CD14-positive monocyte (primary cell): ENCODE data around the gene JAML. TPM values are rescaled to one million over a fixed set of nuclear protein-coding genes. Genes with fewer than 3 reads are reported as not detected.

Experiments
- DNase-seq, 3 donors: peaks; one replicate each; pipeline ENCODE4 v3.0.0-alpha.2; 2011 to 2022
- H2AFZ ChIP-seq: 2 replicates; pipeline ENCODE4 v1.6.0; 2012; ENCODE audit warnings: mild to moderate bottlenecking, low read depth, low read length, inconsistent platforms; ENCODE audit not compliant: insufficient read depth, poor library complexity, severe bottlenecking
- H3K27ac ChIP-seq, 2 donors: 1 replicate in 1 of 2; 2 replicates in 1 of 2; pipeline ENCODE4 v1.5.1; 2012 to 2013; ENCODE audit warnings: low read length in 2 of 2, control low read depth in 1 of 2, inconsistent platforms in 1 of 2, low read depth in 1 of 2, mild to moderate bottlenecking in 1 of 2
- H3K27me3 ChIP-seq, 2 donors: one replicate each; pipeline versions ENCODE4 v1.6.0 to v1.6.1; 2011 to 2013; ENCODE audit warnings: low read length in 2 of 2; ENCODE audit not compliant: control insufficient read depth in 2 of 2, insufficient read depth in 2 of 2
- H3K36me3 ChIP-seq, 2 donors: replicated peaks in 1 of 2; 1 replicate in 1 of 2; 2 replicates in 1 of 2; pipeline versions ENCODE4 v1.5.1 to v1.6.1; 2012 to 2013; ENCODE audit warnings: low read length in 2 of 2, control low read depth in 1 of 2, inconsistent platforms in 1 of 2, mild to moderate bottlenecking in 1 of 2; ENCODE audit not compliant: insufficient read depth in 2 of 2, control insufficient read depth in 1 of 2
- H3K4me1 ChIP-seq, 2 donors: 1 replicate in 1 of 2; 2 replicates in 1 of 2; pipeline versions ENCODE4 v1.5.1 to v1.6.1; 2012 to 2013; ENCODE audit warnings: low read length in 2 of 2, control low read depth in 1 of 2, inconsistent platforms in 1 of 2, mild to moderate bottlenecking in 1 of 2, moderate library complexity in 1 of 2; ENCODE audit not compliant: insufficient read depth in 2 of 2, control insufficient read depth in 1 of 2
- H3K4me2 ChIP-seq: replicated peaks from 2 replicates; pipeline ENCODE3; 2012; ENCODE audit warnings: low read length, moderate library complexity, mild to moderate bottlenecking; ENCODE audit not compliant: poor library complexity, severe bottlenecking; ENCODE audit errors: extremely low read depth
- H3K4me3 ChIP-seq, 3 experiments: fragments of 200-600 bp in 1 of 3; sonication (generic) in 1 of 3; replicated peaks in 1 of 3; 1 replicate in 2 of 3; 2 replicates in 1 of 3; pipeline ENCODE4 v1.5.1; 2011 to 2013; ENCODE audit warnings: low read length in 3 of 3, mild to moderate bottlenecking in 3 of 3, control low read depth in 2 of 3, low read depth in 2 of 3, inconsistent platforms in 1 of 3, moderate library complexity in 1 of 3
- H3K79me2 ChIP-seq: 2 replicates; pipeline ENCODE4 v1.6.0; 2012; ENCODE audit warnings: mild to moderate bottlenecking, control low read depth, inconsistent platforms, low read length, moderate library complexity; ENCODE audit not compliant: insufficient read depth
- H3K9ac ChIP-seq: 2 replicates; pipeline ENCODE4 v1.6.0; 2017; ENCODE audit warnings: low read length, mild to moderate bottlenecking; ENCODE audit not compliant: insufficient read depth, poor library complexity, severe bottlenecking
- H3K9me3 ChIP-seq, 2 donors: replicated peaks in 1 of 2; 1 replicate in 1 of 2; 2 replicates in 1 of 2; pipeline versions ENCODE4 v1.5.1 to v1.6.1; 2012 to 2013; ENCODE audit warnings: low read length in 2 of 2, control low read depth in 1 of 2; ENCODE audit not compliant: control insufficient read depth in 1 of 2, insufficient read depth in 1 of 2
- H4K20me1 ChIP-seq: 2 replicates; pipeline ENCODE4 v1.6.0; 2012; ENCODE audit warnings: mild to moderate bottlenecking, low read length, control low read depth, moderate library complexity; ENCODE audit not compliant: insufficient read depth
- H3K27ac Mint-ChIP-seq, 7 donors: one replicate each; pipeline ENCODE4 v1.8.0; 2020; ENCODE audit warnings: mild to moderate bottlenecking in 7 of 7, mixed read lengths in 7 of 7, moderate library complexity in 6 of 7, inconsistent platforms in 2 of 7
- H3K27me3 Mint-ChIP-seq, 3 donors: one replicate each; pipeline ENCODE4 v1.8.0; 2021 to 2022; ENCODE audit warnings: low read depth in 3 of 3, mild to moderate bottlenecking in 3 of 3, mixed read lengths in 3 of 3, moderate library complexity in 3 of 3, inconsistent platforms in 1 of 3
- H3K36me3 Mint-ChIP-seq, 2 donors: one replicate each; pipeline ENCODE4 v1.8.0; 2020; ENCODE audit warnings: mixed read lengths in 2 of 2, inconsistent platforms in 1 of 2, mild to moderate bottlenecking in 1 of 2
- H3K4me1 Mint-ChIP-seq: one replicate; pipeline ENCODE4 v1.8.0; 2020; ENCODE audit warnings: mild to moderate bottlenecking, mixed read lengths
- H3K4me3 Mint-ChIP-seq, 2 donors: one replicate each; pipeline ENCODE4 v1.8.0; 2020; ENCODE audit warnings: mild to moderate bottlenecking in 2 of 2, mixed read lengths in 2 of 2, moderate library complexity in 1 of 2
- H3K9me3 Mint-ChIP-seq, 7 donors: one replicate each; pipeline ENCODE4 v1.8.0; 2020 to 2022; ENCODE audit warnings: mixed read lengths in 7 of 7, mild to moderate bottlenecking in 6 of 7, moderate library complexity in 6 of 7, inconsistent platforms in 2 of 7
- CTCF ChIP-seq: fragments of 200-600 bp; IDR thresholded peaks from one replicate; pipeline ENCODE4 v1.8.0; 2022; ENCODE audit warnings: antibody characterized with exemption, mild to moderate bottlenecking
- WGBS: methylation state at CpG from one replicate; pipeline ENCODE4 v1.1.5; 2013; ENCODE audit warnings: missing lambda C conversion rate; ENCODE audit not compliant: insufficient coverage; 5-methylcytosine and 5-hydroxymethylcytosine counted together
- intact Hi-C, 2 donors: fragments of 100-400 bp; cut with micrococcal nuclease; formaldehyde crosslinking; loops; one replicate each; pipeline versions ENCODE4 v1.15.0 to v1.15.1; 2023
- polyA plus RNA-seq, 3 donors: library from polyadenylated mRNA; depleted of rRNA in 1 of 3; unstranded in 2 of 3; stranded (reverse) in 1 of 3; fragments of 300-500 nt in 2 of 3; fragments of >200 nt in 1 of 3; fragmentation: Illumina TruSeq in 2 of 3; gene quantifications; 1 replicate in 2 of 3; 2 replicates in 1 of 3; pipeline ENCODE4 v1.2.3, GENCODE V29; 2012 to 2021

JAML gene
- polyA plus RNA-seq, 3 donors: 316 to 968 (median 748) TPM

DNA sequence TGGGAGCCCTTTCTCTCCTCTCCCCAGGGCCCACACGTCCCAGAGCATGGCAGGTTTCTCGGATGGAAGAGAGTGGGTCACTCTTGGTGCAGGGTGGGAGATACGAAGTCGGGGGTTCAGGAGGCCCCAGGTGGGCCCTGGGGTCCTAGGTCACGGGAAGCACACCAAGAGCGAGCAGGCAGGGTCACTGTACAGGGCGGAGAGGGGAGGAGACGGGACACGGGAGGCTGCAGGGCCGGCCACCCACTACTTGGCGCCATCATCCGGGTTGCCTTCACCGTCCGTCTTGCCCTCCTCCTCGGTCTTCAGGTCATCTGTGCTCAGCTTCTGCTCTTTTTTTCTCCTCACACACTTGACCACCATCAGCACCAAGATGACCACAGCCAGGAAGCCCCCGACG lies 58.2 kb downstream of the JAML start:
- intact Hi-C loops: no loop called here
- peaks cover 4% of the 10 kb centered on the region in 2 donors for H3K4me1 ChIP-seq
- H3K27ac Mint-ChIP-seq: no peak overlapping the region
- peaks cover 11 to 20% (median 15%) of the 10 kb centered on the region in 3 donors for H3K27me3 Mint-ChIP-seq
- H3K4me3 Mint-ChIP-seq: no peak overlapping the region
- H3K79me2 ChIP-seq: no peaks in the 10 kb centered on the region
- H3K4me3 ChIP-seq: no peak overlapping the region
- peaks cover 3% of the 10 kb centered on the region for H3K4me1 Mint-ChIP-seq
- no peaks in the 10 kb centered on the region for H4K20me1 ChIP-seq
- H3K36me3 Mint-ChIP-seq: no peaks in the 10 kb centered on the region
- H3K9ac ChIP-seq: no peak overlapping the region
- TF ChIP-seq CTCF: no peak
- 94% methylated on average over 15 of the region's 17 CpGs for WGBS
- no peak overlapping the region for H2AFZ ChIP-seq
- no peaks in the 10 kb centered on the region for H3K9me3 ChIP-seq
- H3K9me3 Mint-ChIP-seq: peaks cover 0 to 1% (median 0%) of the 10 kb centered on the region in 7 donors
- H3K36me3 ChIP-seq: no peaks in the 10 kb centered on the region
- DNase-seq: no peak
- H3K4me2 ChIP-seq: no peak overlapping the region
- H3K27me3 ChIP-seq: peaks cover 0 to 2% of the 10 kb centered on the region in 2 donors
- no peak overlapping the region for H3K27ac ChIP-seq

DNA sequence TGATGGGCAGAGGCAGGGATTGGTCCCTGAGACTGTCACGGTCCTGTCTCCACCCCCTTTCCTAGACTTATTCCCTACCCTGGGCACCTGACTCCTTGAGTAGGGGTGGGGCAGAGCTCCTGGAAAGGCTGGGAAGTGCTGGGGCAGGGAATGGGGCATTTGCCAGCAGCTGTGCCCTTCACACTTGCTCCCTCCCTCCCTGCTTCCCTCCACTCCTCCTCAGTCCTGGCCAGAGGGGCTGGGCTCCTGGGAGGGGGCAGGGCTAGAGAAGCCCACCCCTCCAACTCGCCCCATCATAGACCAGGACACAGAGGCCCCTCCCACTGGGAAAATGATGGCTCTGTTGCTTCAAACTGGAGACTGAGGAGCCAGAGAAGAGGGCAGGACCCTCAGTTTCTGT lies 59.9 kb downstream of the JAML start:
- Histone ChIP-seq H3K4me3 (no peak overlapping the region), H3K27me3 (peaks cover 0 to 2% of the 10 kb centered on the region in 2 donors), H2AFZ (no peak overlapping the region), H4K20me1 (no peaks in the 10 kb centered on the region), H3K79me2 (no peaks in the 10 kb centered on the region), H3K9me3 (no peaks in the 10 kb centered on the region), H3K9ac (no peak overlapping the region), H3K36me3 (no peaks in the 10 kb centered on the region), H3K27ac (no peak overlapping the region), H3K4me2 (no peak overlapping the region), H3K4me1 (no peaks in the 10 kb centered on the region)
- intact Hi-C loops: no loop called here
- Mint-ChIP-seq H3K27ac (no peak overlapping the region), H3K9me3 (peaks cover 0 to 1% (median 0%) of the 10 kb centered on the region in 7 donors), H3K4me1 (peaks cover 2% of the 10 kb centered on the region), H3K4me3 (no peak overlapping the region), H3K36me3 (no peaks in the 10 kb centered on the region), H3K27me3 (peaks cover 11 to 24% (median 11%) of the 10 kb centered on the region in 3 donors)
- no peak for DNase-seq
- no peak for TF ChIP-seq CTCF
- WGBS: no CpG with 5 or more reads among the region's 2 CpGs
